ENCODE results near the gene STK10. TPM values are rescaled to one million over a fixed set of nuclear protein-coding genes. Genes with fewer than 3 reads are reported as not detected.

STK10 gene
- polyA plus RNA-seq, 3 donors = 21.5 to 180 (median 47.4) TPM

DNA sequence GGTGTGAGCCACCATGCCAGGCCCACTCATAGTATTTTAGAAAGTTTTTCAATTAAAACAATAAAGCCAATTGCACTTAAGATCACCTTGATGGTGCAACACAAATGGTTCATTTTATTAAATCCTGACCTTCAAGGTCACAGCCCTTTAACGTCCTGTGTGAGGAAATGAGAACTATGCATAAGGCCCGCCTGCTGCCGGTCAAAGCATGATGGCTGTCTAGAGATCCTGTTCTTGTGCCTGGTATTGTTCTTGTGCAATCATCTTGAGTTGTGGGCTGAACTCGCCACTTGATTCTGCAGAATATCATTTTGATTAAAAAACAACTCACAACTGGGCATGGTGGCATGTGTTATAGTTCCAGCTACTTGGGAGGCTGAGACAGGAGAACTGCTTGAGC is 137.9 kb downstream of the STK10 start:
- H3K27ac Mint-ChIP-seq = no peak overlapping the region
- intact Hi-C loops (cut with micrococcal nuclease) = no loop called here
- no peak overlapping the region for H3K4me3 Mint-ChIP-seq
- Histone ChIP-seq H3K27ac (ENCODE audit: low read depth in 1 of 2, low read length in 2 of 2) (no peak overlapping the region), H3K4me2 (replicated peaks; ENCODE audit: extremely low read depth, low read length, poor library complexity, severe bottlenecking) (no peak overlapping the region), H3K4me3 (replicated peaks in 1 of 3; ENCODE audit: low read depth in 2 of 3, low read length in 3 of 3) (no peak overlapping the region), H3K9ac (ENCODE audit: insufficient read depth, low read length, poor library complexity, severe bottlenecking) (no peak overlapping the region), H2AFZ (ENCODE audit: insufficient read depth, low read depth, low read length, poor library complexity, severe bottlenecking) (no peak overlapping the region), H4K20me1 (ENCODE audit: insufficient read depth, low read length) (peaks cover 96% of the 10 kb centered on the region), H3K27me3 (ENCODE audit: control insufficient read depth in 2 of 2, insufficient read depth in 2 of 2, low read length in 2 of 2) (no peaks in the 10 kb centered on the region), H3K36me3 (replicated peaks in 1 of 2; ENCODE audit: control insufficient read depth in 1 of 2, insufficient read depth in 2 of 2, low read length in 2 of 2) (peaks cover 89 to 99% of the 10 kb centered on the region in 2 donors), H3K4me1 (ENCODE audit: control insufficient read depth in 1 of 2, insufficient read depth in 2 of 2, low read length in 2 of 2) (no peaks in the 10 kb centered on the region), H3K79me2 (ENCODE audit: insufficient read depth, low read length) (no peaks in the 10 kb centered on the region), H3K9me3 (replicated peaks in 1 of 2; ENCODE audit: control insufficient read depth in 1 of 2, insufficient read depth in 1 of 2, low read length in 2 of 2) (no peaks in the 10 kb centered on the region)
- peaks cover 2% of the 10 kb centered on the region for H3K4me1 Mint-ChIP-seq
- H3K36me3 Mint-ChIP-seq = peaks cover 87 to 94% of the 10 kb centered on the region in 2 donors
- H3K27me3 Mint-ChIP-seq (ENCODE audit: low read depth in 3 of 3) = peaks cover 0 to 2% (median 0%) of the 10 kb centered on the region in 3 donors
- 0% methylated on average over 1 of the region's 4 CpGs for WGBS (ENCODE audit: insufficient coverage)
- no peak for TF ChIP-seq CTCF (IDR thresholded peaks at IDR 0.05)
- no peak for DNase-seq
- peaks cover 0 to 2% (median 0%) of the 10 kb centered on the region in 7 donors for H3K9me3 Mint-ChIP-seq

- H3K27ac ChIP-seq (ENCODE audit: low read depth in 1 of 2, low read length in 2 of 2) = no peak overlapping the region
- H3K9me3 ChIP-seq (replicated peaks in 1 of 2; ENCODE audit: control insufficient read depth in 1 of 2, insufficient read depth in 1 of 2, low read length in 2 of 2) = no peaks in the 10 kb centered on the region
- Mint-ChIP-seq H3K27ac (peak overlapping the region in 4 of 7 donors; percentile 16 to 61 (median 30)), H3K27me3 (ENCODE audit: low read depth in 3 of 3) (peaks cover 0 to 2% (median 0%) of the 10 kb centered on the region in 3 donors), H3K4me1 (peaks cover 2% of the 10 kb centered on the region), H3K4me3 (no peak overlapping the region), H3K36me3 (peaks cover 87 to 94% of the 10 kb centered on the region in 2 donors), H3K9me3 (peaks cover 0 to 2% (median 0%) of the 10 kb centered on the region in 7 donors)
- intact Hi-C loops (cut with micrococcal nuclease) = loop anchor here in 1 of 2 donors (10.0 kb wide), 1 partner anchor 635 kb away; the partner anchor contains the start of gene FGF18
- TF ChIP-seq CTCF (IDR thresholded peaks at IDR 0.05) = no peak
- no peak overlapping the region for H3K4me3 ChIP-seq (replicated peaks in 1 of 3; ENCODE audit: low read depth in 2 of 3, low read length in 3 of 3)
- DNase-seq = no peak
- H3K9ac ChIP-seq (ENCODE audit: insufficient read depth, low read length, poor library complexity, severe bottlenecking) = no peak overlapping the region
- peaks cover 89 to 99% of the 10 kb centered on the region in 2 donors for H3K36me3 ChIP-seq (replicated peaks in 1 of 2; ENCODE audit: control insufficient read depth in 1 of 2, insufficient read depth in 2 of 2, low read length in 2 of 2)
- H4K20me1 ChIP-seq (ENCODE audit: insufficient read depth, low read length) = peaks cover 96% of the 10 kb centered on the region
- WGBS (ENCODE audit: insufficient coverage) = 97% methylated on average over 9 of the region's 12 CpGs
- no peak overlapping the region for H2AFZ ChIP-seq (ENCODE audit: insufficient read depth, low read depth, low read length, poor library complexity, severe bottlenecking)
- H3K4me2 ChIP-seq (replicated peaks; ENCODE audit: extremely low read depth, low read length, poor library complexity, severe bottlenecking) = no peak overlapping the region
- no peaks in the 10 kb centered on the region for H3K27me3 ChIP-seq (ENCODE audit: control insufficient read depth in 2 of 2, insufficient read depth in 2 of 2, low read length in 2 of 2)
- no peaks in the 10 kb centered on the region for H3K79me2 ChIP-seq (ENCODE audit: insufficient read depth, low read length)
- H3K4me1 ChIP-seq (ENCODE audit: control insufficient read depth in 1 of 2, insufficient read depth in 2 of 2, low read length in 2 of 2) = no peaks in the 10 kb centered on the region
Observed at GRCh38 chr5:172049226-172049796, 138.7 kb downstream of the STK10 start.
